Measurements from ENCODE around the gene MAPK1. TPM values are rescaled to one million over a fixed set of nuclear protein-coding genes. Genes with fewer than 3 reads are reported as not detected.

Gene MAPK1
- total and polyA plus RNA-seq, 2 donors (not counting 3 experiments of a cell fraction or from before 2014, with no cell fraction given) = 50.9 to 163 TPM

DNA sequence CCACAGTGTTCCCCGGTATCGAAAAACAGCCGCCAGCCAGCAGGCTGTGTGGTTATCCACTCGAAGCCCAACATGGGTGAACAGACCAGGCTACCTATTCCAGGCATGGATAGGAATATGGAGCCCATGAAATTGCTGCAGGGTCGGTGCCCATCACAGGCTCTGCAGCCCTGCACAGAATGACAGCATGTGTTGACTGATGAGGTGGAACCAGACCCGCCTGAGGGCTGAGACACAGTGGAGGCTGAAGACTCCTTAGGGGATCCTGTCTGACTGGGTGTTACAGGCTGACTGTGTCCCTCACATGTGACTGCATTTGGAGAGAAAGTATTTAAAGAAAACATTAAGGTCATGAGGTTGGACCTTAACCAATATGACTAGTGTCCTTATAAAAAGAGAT is 125.7 kb downstream of the MAPK1 start:
- no peak overlapping the region for H3K27ac ChIP-seq (ENCODE audit: insufficient read depth, low read depth, low read length)
- no peaks in the 10 kb centered on the region for H3K36me3 ChIP-seq (ENCODE audit: control insufficient read depth in 2 of 2, extremely low read depth in 1 of 2, insufficient read depth in 2 of 2, low read length in 2 of 2)
- no peaks in the 10 kb centered on the region for H3K4me1 ChIP-seq (ENCODE audit: control insufficient read depth, extremely low read depth, insufficient read depth, low read length)
- no TSS peak for BruUV-seq (replicated peaks)
- dilution Hi-C loops (cut with MboI; ENCODE audit: extremely low pct_ligation_motif_present, low sequenced_read_pairs) = no loop called here
- FAIRE-seq = no peak
- POLR2A ChIA-PET = no interaction called here
- TF ChIP-seq FOS (IDR thresholded peaks at IDR 0.05; ENCODE audit: borderline replicate concordance, insufficient read depth, low read length) = no peak
- no peak for TF ChIP-seq MYC (IDR thresholded peaks at IDR 0.05; ENCODE audit: low read depth, low read length)
- TF ChIP-seq POLR2AphosphoS5 (IDR thresholded peaks at IDR 0.05; ENCODE audit: insufficient read depth, low read depth, low read length) = no peak
- TF ChIP-seq, protein P1, sequence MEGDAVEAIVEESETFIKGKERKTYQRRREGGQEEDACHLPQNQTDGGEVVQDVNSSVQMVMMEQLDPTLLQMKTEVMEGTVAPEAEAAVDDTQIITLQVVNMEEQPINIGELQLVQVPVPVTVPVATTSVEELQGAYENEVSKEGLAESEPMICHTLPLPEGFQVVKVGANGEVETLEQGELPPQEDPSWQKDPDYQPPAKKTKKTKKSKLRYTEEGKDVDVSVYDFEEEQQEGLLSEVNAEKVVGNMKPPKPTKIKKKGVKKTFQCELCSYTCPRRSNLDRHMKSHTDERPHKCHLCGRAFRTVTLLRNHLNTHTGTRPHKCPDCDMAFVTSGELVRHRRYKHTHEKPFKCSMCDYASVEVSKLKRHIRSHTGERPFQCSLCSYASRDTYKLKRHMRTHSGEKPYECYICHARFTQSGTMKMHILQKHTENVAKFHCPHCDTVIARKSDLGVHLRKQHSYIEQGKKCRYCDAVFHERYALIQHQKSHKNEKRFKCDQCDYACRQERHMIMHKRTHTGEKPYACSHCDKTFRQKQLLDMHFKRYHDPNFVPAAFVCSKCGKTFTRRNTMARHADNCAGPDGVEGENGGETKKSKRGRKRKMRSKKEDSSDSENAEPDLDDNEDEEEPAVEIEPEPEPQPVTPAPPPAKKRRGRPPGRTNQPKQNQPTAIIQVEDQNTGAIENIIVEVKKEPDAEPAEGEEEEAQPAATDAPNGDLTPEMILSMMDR (IDR thresholded peaks at IDR 0.05; ENCODE audit: extremely low read depth in 1 of 2, insufficient read depth in 1 of 2, low read depth in 1 of 2, low read length in 2 of 2) = no peak
- TF ChIP-seq POLR2A (IDR thresholded peaks at IDR 0.05; ENCODE audit: low read depth, low read length) = no peak
- no peak for TF ChIP-seq GATA2 (IDR thresholded peaks at IDR 0.05; ENCODE audit: insufficient read depth, insufficient read length, low read depth, low read length)
- TF ChIP-seq, protein P2, sequence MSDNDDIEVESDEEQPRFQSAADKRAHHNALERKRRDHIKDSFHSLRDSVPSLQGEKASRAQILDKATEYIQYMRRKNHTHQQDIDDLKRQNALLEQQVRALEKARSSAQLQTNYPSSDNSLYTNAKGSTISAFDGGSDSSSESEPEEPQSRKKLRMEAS (IDR thresholded peaks at IDR 0.05; ENCODE audit: insufficient read depth, insufficient read length) = no peak
- TF ChIP-seq JUN (IDR thresholded peaks at IDR 0.05; ENCODE audit: borderline replicate concordance, insufficient read depth, insufficient read length, low read depth) = no peak
- TF ChIP-seq EZH2 (IDR thresholded peaks at IDR 0.05; ENCODE audit: borderline replicate concordance, low read depth, low read length, severe bottlenecking) = no peak
- H4K20me1 ChIP-seq (replicated peaks; ENCODE audit: control insufficient read depth, extremely low read depth, insufficient read depth, low read length) = no peaks in the 10 kb centered on the region
- H3K9me3 ChIP-seq (replicated peaks; ENCODE audit: control insufficient read depth, insufficient read depth, low read length) = no peaks in the 10 kb centered on the region
- H2AFZ ChIP-seq (ENCODE audit: low read depth, low read length) = no peak overlapping the region
- intact Hi-C loops (cut with micrococcal nuclease) = no loop called here
- H3K9me1 ChIP-seq (replicated peaks; ENCODE audit: control insufficient read depth, extremely low read depth, insufficient read depth, low read length) = no peaks in the 10 kb centered on the region
- H3K27me3 ChIP-seq (ENCODE audit: control insufficient read depth in 2 of 2, insufficient read depth in 2 of 2, low read length in 2 of 2) = peaks cover 2% of the 10 kb centered on the region in 2 experiments
- H3K79me2 ChIP-seq (ENCODE audit: control insufficient read depth, insufficient read depth, low read length) = no peaks in the 10 kb centered on the region
- CTCF ChIA-PET = no interaction called here
- H3K4me3 ChIP-seq (replicated peaks in 1 of 3; ENCODE audit: insufficient read depth in 1 of 3, low read depth in 1 of 3, low read length in 3 of 3) = no peak overlapping the region
- no peak overlapping the region for H3K9ac ChIP-seq (replicated peaks; ENCODE audit: extremely low read depth, insufficient read depth, low read length)
- no peak overlapping the region for H3K4me2 ChIP-seq (ENCODE audit: insufficient read depth, low read length)
- no peak for DNase-seq (ENCODE audit: low read depth, low spot score)

Data from endothelial cell of umbilical vein (primary cell).